OCI-LY3 (cell line): ENCODE data around the gene UNC45A.

Experiments
- H2AFZ ChIP-seq: fragments of 200-600, 300-600 bp; shearing (Covaris generic); 2 replicates; pipeline ENCODE4 v1.6.0; 2014; ENCODE audit warnings: antibody characterized with exemption, low read depth, low read length
- H3K27ac ChIP-seq: fragments of 200-600, 300-600 bp; sonication (generic); 2 replicates; pipeline ENCODE4 v1.5.1; 2014; ENCODE audit warnings: mild to moderate bottlenecking, low read length, moderate library complexity, mixed read lengths
- H3K27me3 ChIP-seq: fragments of 200-600, 300-600 bp; sonication (generic); 2 replicates; pipeline ENCODE4 v1.6.1; 2014; ENCODE audit warnings: low read depth, low read length, mixed read lengths
- H3K36me3 ChIP-seq: fragments of 200-600, 300-600 bp; sonication (generic); replicated peaks from 2 replicates; pipeline ENCODE3; 2014; ENCODE audit warnings: low read depth, low read length, mixed read lengths
- H3K4me1 ChIP-seq: fragments of 300-600, 200-600 bp; sonication (generic); 2 replicates; pipeline ENCODE4 v1.6.1; 2014; ENCODE audit warnings: low read length, mixed read lengths
- H3K4me2 ChIP-seq: fragments of 200-600, 300-600 bp; sonication (generic); 2 replicates; pipeline ENCODE4 v1.6.1; 2014; ENCODE audit warnings: low read length, mixed read lengths
- H3K4me3 ChIP-seq: fragments of 300-600, 200-600 bp; sonication (generic); 2 replicates; pipeline ENCODE4 v1.5.1; 2014; ENCODE audit warnings: antibody characterized with exemption, mild to moderate bottlenecking, low read length, moderate library complexity
- H3K79me2 ChIP-seq: fragments of 300-600, 200-600 bp; shearing (Covaris generic); 2 replicates; pipeline ENCODE4 v1.6.1; 2014; ENCODE audit warnings: mild to moderate bottlenecking, low read length, mixed read lengths
- H3K9ac ChIP-seq: fragments of 300-600, 200-600 bp; shearing (Covaris generic); 2 replicates; pipeline ENCODE4 v1.6.0; 2014; ENCODE audit warnings: mild to moderate bottlenecking, low read length, moderate library complexity
- H3K9me3 ChIP-seq: fragments of 200-600, 300-600 bp; shearing (Covaris generic); 2 replicates; pipeline ENCODE4 v1.6.1; 2014; ENCODE audit warnings: low read length, mixed read lengths; ENCODE audit not compliant: insufficient read depth
- H4K20me1 ChIP-seq: fragments of 200-600, 300-600 bp; sonication (generic); 2 replicates; pipeline ENCODE4 v1.6.1; 2016; ENCODE audit warnings: low read length, mixed read lengths; ENCODE audit not compliant: insufficient read depth
- CTCF ChIP-seq: fragments of 200-600, 300-600 bp; sonication (generic); IDR thresholded peaks from 2 replicates; pipeline ENCODE4 v1.5.1; 2014; ENCODE audit warnings: antibody characterized with exemption, low read length, low read depth
- EZH2phosphoT487 ChIP-seq: fragments of 200-600 bp; shearing (Covaris generic); IDR thresholded peaks from 2 replicates; pipeline ENCODE4 v1.6.1; 2018; ENCODE audit warnings: antibody characterized with exemption, mixed run types, low read depth

The UNC45A gene

GRCh38 chr15:90914305-90915080, 20.6 kb upstream of the UNC45A start:
- TF ChIP-seq CTCF, result no peak
- no peak for TF ChIP-seq EZH2phosphoT487
- no peak overlapping the region for H3K4me3 ChIP-seq
- H4K20me1 ChIP-seq, result no peaks in the 10 kb centered on the region
- peaks cover 17% of the 10 kb centered on the region for H3K36me3 ChIP-seq
- no peak overlapping the region for H3K4me2 ChIP-seq
- no peak overlapping the region for H3K27ac ChIP-seq
- H2AFZ ChIP-seq, result no peak overlapping the region
- H3K79me2 ChIP-seq, result no peaks in the 10 kb centered on the region
- no peak overlapping the region for H3K9ac ChIP-seq
- no peaks in the 10 kb centered on the region for H3K27me3 ChIP-seq
- no peaks in the 10 kb centered on the region for H3K9me3 ChIP-seq
- no peaks in the 10 kb centered on the region for H3K4me1 ChIP-seq

DNA sequence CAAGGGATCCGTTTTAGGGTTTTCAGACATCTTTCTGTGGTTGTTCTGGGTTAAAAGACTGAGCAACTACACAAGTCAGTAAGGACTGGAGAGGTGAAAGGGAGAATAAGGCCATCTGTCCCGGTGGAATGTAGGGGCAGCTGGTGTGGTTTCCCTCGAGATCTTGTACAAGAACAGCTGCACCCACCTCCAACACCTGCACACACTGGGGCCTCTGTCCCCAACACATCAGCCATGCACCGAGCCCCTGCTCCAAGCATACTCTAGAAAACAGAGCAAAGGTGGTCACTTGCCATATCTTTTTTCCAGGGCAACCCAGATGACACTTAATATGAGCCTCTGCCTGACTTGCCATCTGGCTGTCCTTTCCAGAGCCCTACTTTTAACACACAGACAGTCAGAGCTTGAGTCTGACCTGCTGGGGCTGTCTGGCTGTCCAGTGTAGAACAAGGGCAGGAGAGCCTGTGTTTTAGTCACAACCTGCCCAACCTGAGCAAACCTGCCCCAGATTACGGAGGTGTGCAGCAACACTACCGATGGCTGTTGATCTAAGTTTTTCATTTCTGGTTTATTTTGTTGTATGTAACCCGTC, 19.8 kb upstream of the UNC45A start:
- H4K20me1 ChIP-seq, result no peaks in the 10 kb centered on the region
- no peak overlapping the region for H2AFZ ChIP-seq
- H3K9ac ChIP-seq, result no peak overlapping the region
- no peak overlapping the region for H3K4me2 ChIP-seq
- no peak overlapping the region for H3K27ac ChIP-seq
- H3K27me3 ChIP-seq, result no peaks in the 10 kb centered on the region
- no peaks in the 10 kb centered on the region for H3K79me2 ChIP-seq
- H3K4me3 ChIP-seq, result no peak overlapping the region
- H3K36me3 ChIP-seq, result peaks cover 21% of the 10 kb centered on the region
- H3K9me3 ChIP-seq, result no peaks in the 10 kb centered on the region
- TF ChIP-seq EZH2phosphoT487 (no peak), CTCF (no peak)
- no peaks in the 10 kb centered on the region for H3K4me1 ChIP-seq

DNA sequence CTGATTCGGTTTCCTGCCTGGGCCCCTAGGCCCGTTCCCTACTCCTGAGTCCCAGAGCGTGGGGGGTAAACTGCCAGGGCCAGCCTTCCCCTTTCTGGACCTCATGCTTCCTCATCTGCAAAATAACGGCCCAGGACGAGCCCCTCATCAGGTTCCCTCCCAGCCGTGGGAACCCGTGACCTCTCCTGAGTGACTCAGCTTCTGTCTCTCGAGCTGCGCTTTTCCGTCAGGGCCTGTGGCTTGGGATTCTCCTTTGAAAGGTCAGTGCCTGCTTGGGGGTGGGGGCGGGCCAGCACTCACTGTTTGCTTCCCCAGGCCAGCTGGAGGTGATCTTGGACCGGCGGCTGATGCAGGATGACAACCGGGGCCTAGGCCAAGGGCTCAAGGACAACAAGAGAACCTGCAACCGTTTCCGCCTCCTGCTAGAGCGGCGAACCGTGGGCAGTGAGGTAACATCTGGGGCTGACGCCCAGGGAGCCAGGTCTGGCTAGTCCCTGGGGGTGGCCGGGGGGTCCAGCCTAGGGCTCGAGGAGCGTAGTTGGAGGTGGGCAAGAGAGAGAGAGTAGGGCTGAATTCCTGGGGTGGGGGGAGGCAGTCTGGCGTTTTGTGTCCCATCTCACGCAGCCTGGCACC, 19.2 kb upstream of the UNC45A start:
- H3K4me3 ChIP-seq, result no peak overlapping the region
- TF ChIP-seq EZH2phosphoT487 (no peak), CTCF (no peak)
- H2AFZ ChIP-seq, result no peak overlapping the region
- H3K9me3 ChIP-seq, result no peaks in the 10 kb centered on the region
- no peaks in the 10 kb centered on the region for H3K4me1 ChIP-seq
- no peaks in the 10 kb centered on the region for H4K20me1 ChIP-seq
- H3K4me2 ChIP-seq, result no peak overlapping the region
- H3K27ac ChIP-seq, result no peak overlapping the region
- no peaks in the 10 kb centered on the region for H3K79me2 ChIP-seq
- no peak overlapping the region for H3K9ac ChIP-seq
- H3K36me3 ChIP-seq, result peaks cover 19% of the 10 kb centered on the region
- H3K27me3 ChIP-seq, result no peaks in the 10 kb centered on the region

DNA sequence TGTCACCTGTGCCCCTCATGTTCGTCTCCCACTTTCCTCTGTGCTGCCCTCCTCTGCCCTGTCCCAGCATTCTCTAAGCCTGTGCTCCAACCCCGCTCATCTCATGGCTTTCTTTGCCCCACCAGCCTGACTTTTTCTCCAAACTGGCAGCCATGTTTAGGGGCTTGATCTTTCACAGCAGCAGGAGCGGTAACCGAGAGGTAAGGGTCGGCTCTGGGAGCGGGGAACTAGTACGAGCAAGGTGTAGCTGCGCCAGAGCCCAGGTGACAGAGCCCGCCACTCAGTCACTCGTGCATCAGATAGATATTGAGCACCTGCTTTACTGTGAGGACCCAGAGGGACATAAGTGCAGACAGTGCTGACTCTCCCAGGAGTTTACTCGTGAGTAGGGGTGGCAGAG, 18.6 kb upstream of the UNC45A start:
- Histone ChIP-seq H3K4me3 (no peak overlapping the region), H3K4me2 (no peak overlapping the region), H3K9me3 (no peaks in the 10 kb centered on the region), H2AFZ (no peak overlapping the region), H3K27me3 (no peaks in the 10 kb centered on the region), H3K79me2 (no peaks in the 10 kb centered on the region), H3K9ac (no peak overlapping the region), H4K20me1 (no peaks in the 10 kb centered on the region), H3K27ac (no peak overlapping the region), H3K36me3 (peaks cover 23% of the 10 kb centered on the region), H3K4me1 (no peaks in the 10 kb centered on the region)
- no peak for TF ChIP-seq EZH2phosphoT487
- TF ChIP-seq CTCF, result no peak
